NCI-H2029 (cell line): Measurements from ENCODE around the gene TBC1D16.

ENCODE experiments used
- DNase-seq: peaks from one replicate; lab custom pipeline; 2025; lab: John Stamatoyannopoulos, UW

The TBC1D16 gene

GRCh38 chr17:79883202-79883601 is 152.5 kb downstream of the TBC1D16 start:
- DNase-seq = no peak
